RWPE2 (cell line): ENCODE measurements around the gene EME2.

Experiments
- ATAC-seq: fragments of 200-7000 bp; cut with Tn5 transposase; 3 replicates; pipeline ENCODE4 v1.9.1; 2021; ENCODE audit warnings: low read depth
- DNase-seq: peaks from one replicate; pipeline ENCODE4 v3.0.0-alpha.2; 2020; ENCODE audit warnings: low spot score
- H3K27ac ChIP-seq: fragments of 450-650 bp; 2 replicates; pipeline ENCODE4 v1.5.1; 2017; ENCODE audit warnings: mild to moderate bottlenecking; ENCODE audit not compliant: poor library complexity, severe bottlenecking
- H3K27me3 ChIP-seq: fragments of 250-450 bp; sonication (Bioruptor Pico); 2 replicates; pipeline ENCODE4 v1.5.1; 2021; ENCODE audit warnings: mild to moderate bottlenecking, moderate library complexity; ENCODE audit not compliant: insufficient read depth, poor library complexity, severe bottlenecking
- H3K36me3 ChIP-seq: fragments of 250-450 bp; sonication (Bioruptor Pico); 2 replicates; pipeline ENCODE4 v1.5.1; 2020; ENCODE audit warnings: low read depth, mild to moderate bottlenecking, moderate library complexity
- H3K4me1 ChIP-seq: fragments of 250-450 bp; sonication (Bioruptor Pico); 2 replicates; pipeline ENCODE4 v1.5.1; 2021; ENCODE audit warnings: mild to moderate bottlenecking, moderate library complexity; ENCODE audit not compliant: insufficient read depth, poor library complexity, severe bottlenecking
- H3K4me3 ChIP-seq: fragments of 250-450 bp; sonication (Bioruptor Pico); 2 replicates; pipeline ENCODE4 v1.5.1; 2021; ENCODE audit warnings: mild to moderate bottlenecking, moderate library complexity; ENCODE audit not compliant: severe bottlenecking
- H3K9me3 ChIP-seq: fragments of 250-450 bp; sonication (Bioruptor Pico); 2 replicates; pipeline ENCODE4 v1.5.1; 2021; ENCODE audit warnings: mild to moderate bottlenecking, moderate library complexity; ENCODE audit not compliant: severe bottlenecking
- TF ChIP-seq, protein P1 (sequence below): fragments of 450-650 bp; IDR thresholded peaks from one replicate; pipeline ENCODE4 v1.5.1; 2017; ENCODE audit warnings: mild to moderate bottlenecking, moderate library complexity; ENCODE audit not compliant: poor library complexity, severe bottlenecking

Gene EME2

DNA sequence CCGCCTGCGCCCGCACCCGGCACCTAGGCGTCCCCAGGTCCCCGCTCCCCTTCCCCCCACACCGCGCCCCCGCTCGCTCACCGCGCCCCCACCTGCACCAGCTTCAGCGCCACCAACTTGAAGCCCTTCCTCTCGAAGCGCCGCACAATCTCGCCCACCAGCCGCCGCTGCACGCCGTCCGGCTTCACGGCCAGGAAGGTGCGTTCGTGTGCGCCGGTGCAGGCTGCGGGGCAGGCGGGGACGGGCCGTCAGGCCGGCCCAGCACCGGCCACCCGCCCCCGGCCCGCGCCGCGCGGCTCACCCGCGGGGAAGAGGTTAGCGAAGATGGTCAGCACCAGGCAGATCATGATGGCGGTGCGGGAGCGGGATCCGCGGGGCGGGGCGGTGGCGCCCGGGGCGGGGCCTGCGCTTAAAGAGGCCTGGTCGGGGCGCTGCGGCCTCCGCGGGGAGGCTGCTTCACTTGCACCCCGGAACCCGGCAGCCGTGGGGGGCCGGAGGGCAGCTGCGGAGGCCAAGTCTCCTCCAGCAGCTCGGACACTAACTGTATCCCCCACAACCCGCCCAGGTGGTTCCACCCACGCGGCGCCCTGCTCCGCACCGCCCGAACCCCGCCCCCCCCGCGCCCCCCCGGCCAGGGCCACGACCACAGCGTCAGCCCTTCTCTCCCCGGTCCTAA lies 1.3 kb upstream of the EME2 start, which contains the start of gene NME3:
Gene NME3 (minus strand): TSS at position 356 of the 676 bp plus-strand sequence. CDS start 9 bp downstream, at position 347.
- Histone ChIP-seq H3K36me3 (peaks cover 25% of the 10 kb centered on the region), H3K27ac (peak within 1 kb of the TSS; percentile 66)
- DNase-seq, result no peak

DNA sequence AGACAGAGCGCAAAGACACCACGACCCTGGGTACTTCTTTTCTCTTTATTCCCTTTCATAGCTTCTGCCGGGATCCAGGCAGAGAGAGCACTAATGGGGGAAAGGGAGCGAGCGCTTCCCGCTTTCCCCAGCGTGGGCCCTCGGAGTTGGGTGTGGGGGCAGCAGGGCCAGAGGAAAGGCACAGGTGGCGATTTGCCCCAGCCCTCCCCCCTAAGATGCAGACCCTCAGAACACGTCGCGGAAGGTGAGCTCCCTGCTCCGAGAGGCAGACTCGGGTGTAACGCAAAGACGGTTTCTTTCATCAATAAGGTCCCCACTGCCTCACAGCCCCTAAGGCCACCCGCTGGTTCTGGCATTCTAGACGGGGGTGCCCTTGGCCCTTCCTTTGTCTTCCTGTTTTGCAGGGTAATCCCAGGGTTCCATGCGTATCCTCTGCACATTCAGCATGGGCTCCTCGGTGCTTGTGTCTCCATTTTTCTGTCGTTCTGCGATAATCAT lies 697 bp upstream of the EME2 start:
- TF ChIP-seq, protein P1, sequence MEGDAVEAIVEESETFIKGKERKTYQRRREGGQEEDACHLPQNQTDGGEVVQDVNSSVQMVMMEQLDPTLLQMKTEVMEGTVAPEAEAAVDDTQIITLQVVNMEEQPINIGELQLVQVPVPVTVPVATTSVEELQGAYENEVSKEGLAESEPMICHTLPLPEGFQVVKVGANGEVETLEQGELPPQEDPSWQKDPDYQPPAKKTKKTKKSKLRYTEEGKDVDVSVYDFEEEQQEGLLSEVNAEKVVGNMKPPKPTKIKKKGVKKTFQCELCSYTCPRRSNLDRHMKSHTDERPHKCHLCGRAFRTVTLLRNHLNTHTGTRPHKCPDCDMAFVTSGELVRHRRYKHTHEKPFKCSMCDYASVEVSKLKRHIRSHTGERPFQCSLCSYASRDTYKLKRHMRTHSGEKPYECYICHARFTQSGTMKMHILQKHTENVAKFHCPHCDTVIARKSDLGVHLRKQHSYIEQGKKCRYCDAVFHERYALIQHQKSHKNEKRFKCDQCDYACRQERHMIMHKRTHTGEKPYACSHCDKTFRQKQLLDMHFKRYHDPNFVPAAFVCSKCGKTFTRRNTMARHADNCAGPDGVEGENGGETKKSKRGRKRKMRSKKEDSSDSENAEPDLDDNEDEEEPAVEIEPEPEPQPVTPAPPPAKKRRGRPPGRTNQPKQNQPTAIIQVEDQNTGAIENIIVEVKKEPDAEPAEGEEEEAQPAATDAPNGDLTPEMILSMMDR, result no peak
- H3K27ac ChIP-seq, result peak overlapping the region; percentile 66
- no peak for ATAC-seq
- H3K27me3 ChIP-seq, result no peaks in the 10 kb centered on the region
- H3K4me3 ChIP-seq, result peak overlapping the region; percentile 83
- H3K36me3 ChIP-seq, result peaks cover 30% of the 10 kb centered on the region
- no peak for DNase-seq
- H3K9me3 ChIP-seq, result no peaks in the 10 kb centered on the region
- H3K4me1 ChIP-seq, result peaks cover 4% of the 10 kb centered on the region

More for the DNA sequence above, 1.3 kb upstream of the EME2 start, which contains the start of gene NME3:
- TF ChIP-seq, protein P1, result no peak
- H3K4me1 ChIP-seq, result peaks cover 4% of the 10 kb centered on the region
- no peaks in the 10 kb centered on the region for H3K27me3 ChIP-seq
- H3K4me3 ChIP-seq, result peak within 1 kb of the TSS; percentile 83
- H3K9me3 ChIP-seq, result no peaks in the 10 kb centered on the region
- peak; percentile 29 for ATAC-seq

DNA sequence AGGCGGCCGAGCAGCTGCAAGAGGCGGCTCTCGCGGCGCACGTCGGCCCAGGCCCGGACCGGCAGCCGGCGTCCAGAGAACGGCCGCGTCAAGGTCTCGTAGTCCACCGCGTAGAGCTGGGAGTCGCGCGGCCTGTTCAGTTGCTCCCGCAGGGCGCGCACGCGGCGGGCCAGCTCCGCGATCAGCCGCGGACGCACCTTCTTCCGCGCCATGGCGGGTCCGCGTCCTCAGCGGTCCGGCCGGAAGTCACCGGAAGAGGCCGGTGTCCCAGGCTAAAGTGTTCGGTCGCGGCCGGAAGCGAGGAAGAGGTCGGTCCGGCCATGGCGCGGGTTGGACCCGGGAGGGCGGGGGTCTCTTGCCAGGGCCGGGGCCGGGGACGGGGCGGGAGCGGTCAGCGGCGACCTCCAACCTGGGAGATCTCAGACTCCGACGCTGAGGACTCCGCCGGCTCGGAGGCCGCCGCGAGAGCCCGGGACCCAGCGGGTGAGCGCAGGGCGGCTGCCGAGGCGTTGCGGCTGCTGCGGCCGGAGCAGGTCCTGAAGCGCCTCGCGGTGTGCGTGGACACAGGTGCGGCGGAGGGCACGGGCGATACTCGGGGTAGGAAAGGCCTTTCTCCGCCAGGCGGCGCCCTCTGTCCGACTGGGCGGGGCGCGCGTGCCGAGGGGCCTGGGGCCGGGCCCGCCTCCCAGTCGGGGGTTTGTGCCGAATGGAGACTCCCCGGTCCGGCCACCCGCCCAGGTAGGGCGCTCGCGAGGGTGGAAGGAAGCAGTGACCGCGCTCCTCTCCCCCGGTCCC lies 495 bp downstream of the EME2 start, which contains the start of gene MRPS34:
Gene MRPS34 (minus strand): TSS at position 227 of the 795 bp plus-strand sequence. CDS start 15 bp downstream, at position 212.
- Histone ChIP-seq H3K9me3 (no peaks in the 10 kb centered on the region), H3K36me3 (peaks cover 30% of the 10 kb centered on the region), H3K4me1 (peaks cover 4% of the 10 kb centered on the region), H3K4me3 (peak within 1 kb of the TSS; percentile 83), H3K27ac (peak within 1 kb of the TSS; percentile 66), H3K27me3 (no peaks in the 10 kb centered on the region)
- TF ChIP-seq, protein P1, result peak; percentile 89
- DNase-seq, result no peak
- ATAC-seq, result peak; percentile 40

DNA sequence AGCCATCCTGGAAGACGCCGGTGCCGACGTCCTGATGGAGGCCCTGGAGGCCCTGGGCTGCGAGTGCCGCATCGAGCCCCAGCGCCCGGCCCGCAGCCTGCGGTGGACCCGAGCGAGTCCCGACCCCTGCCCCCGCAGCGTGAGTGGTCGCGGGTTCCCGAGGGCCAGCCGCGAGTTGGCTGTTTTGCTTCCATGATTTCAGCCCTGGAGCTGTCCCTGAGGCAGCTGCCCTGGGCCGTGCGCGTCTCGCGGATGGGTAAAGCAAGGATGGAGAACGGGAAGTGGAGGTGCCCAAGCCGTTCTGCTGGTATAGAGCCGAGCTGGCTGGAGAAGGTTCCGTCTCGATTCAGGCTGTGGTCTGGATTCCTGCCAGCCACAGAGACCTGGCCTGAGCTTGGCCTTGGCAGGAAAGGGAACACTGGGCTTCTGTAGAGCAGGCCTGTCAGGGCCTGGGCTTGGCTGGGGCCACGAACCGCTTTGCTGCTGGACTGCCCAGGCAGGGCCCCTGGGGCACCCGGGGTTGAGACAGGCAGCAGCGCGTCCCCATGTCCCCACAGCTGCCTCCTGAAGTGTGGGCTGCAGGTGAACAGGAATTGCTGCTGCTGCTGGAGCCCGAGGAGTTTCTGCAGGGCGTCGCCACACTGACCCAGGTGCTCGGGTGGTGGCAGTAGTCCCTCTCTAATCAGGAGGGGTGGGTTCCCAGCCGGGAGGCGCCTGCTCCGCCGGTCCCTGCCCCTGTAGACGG lies 1.3 kb downstream of the EME2 start:
- peaks cover 30% of the 10 kb centered on the region for H3K36me3 ChIP-seq
- TF ChIP-seq, protein P1, result peak; percentile 61

More for the DNA sequence above, 1.3 kb downstream of the EME2 start:
- peaks cover 4% of the 10 kb centered on the region for H3K4me1 ChIP-seq
- H3K4me3 ChIP-seq, result peak overlapping the region; percentile 83
- ATAC-seq, result peak; percentile 4
- H3K9me3 ChIP-seq, result no peaks in the 10 kb centered on the region
- no peaks in the 10 kb centered on the region for H3K27me3 ChIP-seq
- peak overlapping the region; percentile 66 for H3K27ac ChIP-seq
- no peak for DNase-seq
